Measurements from ENCODE around the gene DHDDS. TPM values are rescaled to one million over a fixed set of nuclear protein-coding genes. Genes with fewer than 3 reads are reported as not detected.
A peak's percentile ranks its signal among the peaks of the same experiment; 100 is the strongest.
"Not testable (repeated sequence)": the region's sequence is repeated elsewhere in the genome, so short reads cannot be mapped to it uniquely, and the experiment has no call there.

DHDDS gene
- polyA plus RNA-seq, 4 donors: 21.2 to 32.9 (median 30.8) TPM

- WGBS, 3 donors: 88 to 95% (median 89%) methylated on average over 4 of the region's 4 CpGs
- FAIRE-seq (no peak), DNase-seq (no peak)
- Histone ChIP-seq H3K27me3 (ENCODE audit: control insufficient read depth in 3 of 3, insufficient read depth in 3 of 3, low read length in 3 of 3) (no peaks in the 10 kb centered on the region), H3K9me3 (ENCODE audit: control insufficient read depth in 2 of 2, insufficient read depth in 1 of 2, low read depth in 1 of 2, low read length in 1 of 2) (no peaks in the 10 kb centered on the region), H3K27ac (ENCODE audit: low read depth in 1 of 3, low read length in 2 of 3) (no peak overlapping the region), H3K36me3 (ENCODE audit: control insufficient read depth in 3 of 3, insufficient read depth in 2 of 3, low read depth in 1 of 3, low read length in 3 of 3) (no peaks in the 10 kb centered on the region), H3K4me3 (ENCODE audit: low read depth in 1 of 3, low read length in 3 of 3) (no peak overlapping the region), H3K4me1 (ENCODE audit: control insufficient read depth in 3 of 3, insufficient read depth in 2 of 3, low read depth in 1 of 3, low read length in 2 of 3) (no peaks in the 10 kb centered on the region)
Observed at GRCh38 chr1:26490155-26490554, 58.0 kb downstream of the DHDDS start.

- Histone ChIP-seq H3K27ac (ENCODE audit: low read depth in 1 of 3, low read length in 2 of 3) (no peak overlapping the region), H3K36me3 (ENCODE audit: control insufficient read depth in 3 of 3, insufficient read depth in 2 of 3, low read depth in 1 of 3, low read length in 3 of 3) (no peaks in the 10 kb centered on the region), H3K27me3 (ENCODE audit: control insufficient read depth in 3 of 3, insufficient read depth in 3 of 3, low read length in 3 of 3) (no peaks in the 10 kb centered on the region), H3K4me3 (ENCODE audit: low read depth in 1 of 3, low read length in 3 of 3) (no peak overlapping the region), H3K9me3 (ENCODE audit: control insufficient read depth in 2 of 2, insufficient read depth in 1 of 2, low read depth in 1 of 2, low read length in 1 of 2) (no peaks in the 10 kb centered on the region), H3K4me1 (ENCODE audit: control insufficient read depth in 3 of 3, insufficient read depth in 2 of 3, low read depth in 1 of 3, low read length in 2 of 3) (no peaks in the 10 kb centered on the region)
- DNase-seq (no peak), FAIRE-seq (no peak)
- WGBS, 3 donors: 61 to 71% (median 62%) methylated on average over 3 of the region's 3 CpGs
Observed at GRCh38 chr1:26493267-26493666, 61.1 kb downstream of the DHDDS start.

- Histone ChIP-seq H3K4me3 (ENCODE audit: low read depth in 1 of 3, low read length in 3 of 3) (no peak overlapping the region), H3K27ac (ENCODE audit: low read depth in 1 of 3, low read length in 2 of 3) (no peak overlapping the region), H3K4me1 (ENCODE audit: control insufficient read depth in 3 of 3, insufficient read depth in 2 of 3, low read depth in 1 of 3, low read length in 2 of 3) (no peaks in the 10 kb centered on the region), H3K36me3 (ENCODE audit: control insufficient read depth in 3 of 3, insufficient read depth in 2 of 3, low read depth in 1 of 3, low read length in 3 of 3) (no peaks in the 10 kb centered on the region), H3K27me3 (ENCODE audit: control insufficient read depth in 3 of 3, insufficient read depth in 3 of 3, low read length in 3 of 3) (no peaks in the 10 kb centered on the region), H3K9me3 (ENCODE audit: control insufficient read depth in 2 of 2, insufficient read depth in 1 of 2, low read depth in 1 of 2, low read length in 1 of 2) (no peaks in the 10 kb centered on the region)
- 86 to 93% (median 92%) methylated on average over 3 of the region's 3 CpGs for WGBS, 3 donors
- no peak for FAIRE-seq
- DNase-seq: no peak
Observed at GRCh38 chr1:26493938-26494337, 61.8 kb downstream of the DHDDS start.

- Histone ChIP-seq H3K36me3 (ENCODE audit: control insufficient read depth in 3 of 3, insufficient read depth in 2 of 3, low read depth in 1 of 3, low read length in 3 of 3) (no peaks in the 10 kb centered on the region), H3K27me3 (ENCODE audit: control insufficient read depth in 3 of 3, insufficient read depth in 3 of 3, low read length in 3 of 3) (no peaks in the 10 kb centered on the region), H3K4me1 (ENCODE audit: control insufficient read depth in 3 of 3, insufficient read depth in 2 of 3, low read depth in 1 of 3, low read length in 2 of 3) (peaks cover 0 to 11% (median 0%) of the 10 kb centered on the region in 3 donors), H3K9me3 (ENCODE audit: control insufficient read depth in 2 of 2, insufficient read depth in 1 of 2, low read depth in 1 of 2, low read length in 1 of 2) (no peaks in the 10 kb centered on the region), H3K27ac (ENCODE audit: low read depth in 1 of 3, low read length in 2 of 3) (no peak overlapping the region), H3K4me3 (ENCODE audit: low read depth in 1 of 3, low read length in 3 of 3) (no peak overlapping the region)
- WGBS, 3 donors: 46 to 82% (median 79%) methylated on average over 4 of the region's 4 CpGs
- DNase-seq: peak in 1 of 2 donors; percentile 24
- FAIRE-seq: no peak
Observed at GRCh38 chr1:26496861-26497260, 64.7 kb downstream of the DHDDS start.

GRCh38 chr1:26498894-26499293, 66.8 kb downstream of the DHDDS start:
- WGBS, 3 donors: 84 to 92% (median 90%) methylated on average over 7 of the region's 7 CpGs
- Histone ChIP-seq H3K4me3 (ENCODE audit: low read depth in 1 of 3, low read length in 3 of 3) (no peak overlapping the region), H3K27ac (ENCODE audit: low read depth in 1 of 3, low read length in 2 of 3) (no peak overlapping the region), H3K36me3 (ENCODE audit: control insufficient read depth in 3 of 3, insufficient read depth in 2 of 3, low read depth in 1 of 3, low read length in 3 of 3) (no peaks in the 10 kb centered on the region), H3K27me3 (ENCODE audit: control insufficient read depth in 3 of 3, insufficient read depth in 3 of 3, low read length in 3 of 3) (no peaks in the 10 kb centered on the region), H3K4me1 (ENCODE audit: control insufficient read depth in 3 of 3, insufficient read depth in 2 of 3, low read depth in 1 of 3, low read length in 2 of 3) (peaks cover 0 to 19% (median 0%) of the 10 kb centered on the region in 3 donors), H3K9me3 (ENCODE audit: control insufficient read depth in 2 of 2, insufficient read depth in 1 of 2, low read depth in 1 of 2, low read length in 1 of 2) (no peaks in the 10 kb centered on the region)
- DNase-seq (no peak), FAIRE-seq (no peak)

- 0 to 1% (median 1%) methylated on average over 53 to 74 of the region's 74 CpGs for WGBS, 3 donors
- FAIRE-seq (no peak), DNase-seq (peak; percentile 71 to 96)
- Histone ChIP-seq H3K4me3 (ENCODE audit: low read depth in 1 of 3, low read length in 3 of 3) (peak overlapping the region; percentile 54 to 87 (median 74)), H3K27ac (ENCODE audit: low read depth in 1 of 3, low read length in 2 of 3) (peak overlapping the region; percentile 96 to 100 (median 98)), H3K36me3 (ENCODE audit: control insufficient read depth in 3 of 3, insufficient read depth in 2 of 3, low read depth in 1 of 3, low read length in 3 of 3) (no peaks in the 10 kb centered on the region), H3K27me3 (ENCODE audit: control insufficient read depth in 3 of 3, insufficient read depth in 3 of 3, low read length in 3 of 3) (no peaks in the 10 kb centered on the region), H3K4me1 (ENCODE audit: control insufficient read depth in 3 of 3, insufficient read depth in 2 of 3, low read depth in 1 of 3, low read length in 2 of 3) (peaks cover 0 to 19% (median 0%) of the 10 kb centered on the region in 3 donors), H3K9me3 (ENCODE audit: control insufficient read depth in 2 of 2, insufficient read depth in 1 of 2, low read depth in 1 of 2, low read length in 1 of 2) (no peaks in the 10 kb centered on the region)
Observed at GRCh38 chr1:26500488-26501175, 68.5 kb downstream of the DHDDS start.

GRCh38 chr1:26510711-26511110, 78.6 kb downstream of the DHDDS start:
- not testable (repeated sequence) for DNase-seq; H3K36me3 ChIP-seq (ENCODE audit: control insufficient read depth in 3 of 3, insufficient read depth in 2 of 3, low read depth in 1 of 3, low read length in 3 of 3); H3K4me1 ChIP-seq (ENCODE audit: control insufficient read depth in 3 of 3, insufficient read depth in 2 of 3, low read depth in 1 of 3, low read length in 2 of 3); H3K27me3 ChIP-seq (ENCODE audit: control insufficient read depth in 3 of 3, insufficient read depth in 3 of 3, low read length in 3 of 3); H3K9me3 ChIP-seq (ENCODE audit: control insufficient read depth in 2 of 2, insufficient read depth in 1 of 2, low read depth in 1 of 2, low read length in 1 of 2); H3K27ac ChIP-seq (ENCODE audit: low read depth in 1 of 3, low read length in 2 of 3); H3K4me3 ChIP-seq (ENCODE audit: low read depth in 1 of 3, low read length in 3 of 3); FAIRE-seq
- 68 to 73% (median 73%) methylated on average over 2 of the region's 2 CpGs for WGBS, 3 donors

GRCh38 chr1:26515836-26516235, 83.7 kb downstream of the DHDDS start:
- not testable (repeated sequence) for H3K4me3 ChIP-seq (ENCODE audit: low read depth in 1 of 3, low read length in 3 of 3); H3K9me3 ChIP-seq (ENCODE audit: control insufficient read depth in 2 of 2, insufficient read depth in 1 of 2, low read depth in 1 of 2, low read length in 1 of 2); H3K27ac ChIP-seq (ENCODE audit: low read depth in 1 of 3, low read length in 2 of 3); H3K27me3 ChIP-seq (ENCODE audit: control insufficient read depth in 3 of 3, insufficient read depth in 3 of 3, low read length in 3 of 3); H3K36me3 ChIP-seq (ENCODE audit: control insufficient read depth in 3 of 3, insufficient read depth in 2 of 3, low read depth in 1 of 3, low read length in 3 of 3); FAIRE-seq; H3K4me1 ChIP-seq (ENCODE audit: control insufficient read depth in 3 of 3, insufficient read depth in 2 of 3, low read depth in 1 of 3, low read length in 2 of 3); DNase-seq
- WGBS, 3 donors: 79 to 87% (median 86%) methylated on average over 4 of the region's 4 CpGs
